Cardiac muscle cell (in vitro differentiated cells and primary cell): Measurements from ENCODE around the gene IRF4. TPM values are rescaled to one million over a fixed set of nuclear protein-coding genes. Genes with fewer than 3 reads are reported as not detected.

Experiments
- DNase-seq, 2 donors: peaks; one replicate each; pipeline versions ENCODE4 v3.0.0 to v3.0.0-alpha.2; 2010 to 2017; ENCODE audit warnings: low read depth in 1 of 2, low spot score in 1 of 2
- H3K27ac ChIP-seq: fragments of 200-600 bp; sonication (generic); 2 replicates; pipeline ENCODE4 v1.5.1; 2016
- H3K27me3 ChIP-seq: fragments of 200-600 bp; sonication (generic); 2 replicates; pipeline ENCODE4 v1.6.0; 2016; ENCODE audit warnings: control low read depth
- H3K36me3 ChIP-seq: fragments of 200-600 bp; sonication (generic); 2 replicates; pipeline ENCODE4 v1.5.1; 2016; ENCODE audit warnings: control low read depth
- H3K4me1 ChIP-seq: fragments of 200-600 bp; sonication (generic); 2 replicates; pipeline ENCODE4 v1.8.1; 2017; ENCODE audit warnings: low read depth, mild to moderate bottlenecking, mixed run types
- H3K4me3 ChIP-seq: fragments of 200-600 bp; sonication (generic); 2 replicates; pipeline ENCODE4 v1.5.1; 2016; ENCODE audit warnings: mild to moderate bottlenecking
- H3K9me3 ChIP-seq: fragments of 200-600 bp; sonication (generic); 2 replicates; pipeline ENCODE4 v1.5.1; 2017; ENCODE audit warnings: low read depth, mild to moderate bottlenecking, control low read depth
- CTCF ChIP-seq: IDR thresholded peaks from 2 replicates; pipeline ENCODE4 v1.5.1; 2012; ENCODE audit warnings: low read depth, mild to moderate bottlenecking, low read length
- polyA plus RNA-seq: library from polyadenylated mRNA; unstranded; fragments of >200 nt; fragmentation: Nextera tagmentation; extraction: Ambion mirVana; gene quantifications from 2 replicates; pipeline ENCODE4 v1.2.1, GENCODE V29; 2016
- total RNA-seq: library from RNA; depleted of rRNA; stranded (reverse); fragments of >200 nt; gene quantifications from 2 replicates; pipeline ENCODE4 v1.2.3, GENCODE V29; 2016

The IRF4 gene
- total and polyA plus RNA-seq, 2 experiments from 2014 or later, result not detected

DNA sequence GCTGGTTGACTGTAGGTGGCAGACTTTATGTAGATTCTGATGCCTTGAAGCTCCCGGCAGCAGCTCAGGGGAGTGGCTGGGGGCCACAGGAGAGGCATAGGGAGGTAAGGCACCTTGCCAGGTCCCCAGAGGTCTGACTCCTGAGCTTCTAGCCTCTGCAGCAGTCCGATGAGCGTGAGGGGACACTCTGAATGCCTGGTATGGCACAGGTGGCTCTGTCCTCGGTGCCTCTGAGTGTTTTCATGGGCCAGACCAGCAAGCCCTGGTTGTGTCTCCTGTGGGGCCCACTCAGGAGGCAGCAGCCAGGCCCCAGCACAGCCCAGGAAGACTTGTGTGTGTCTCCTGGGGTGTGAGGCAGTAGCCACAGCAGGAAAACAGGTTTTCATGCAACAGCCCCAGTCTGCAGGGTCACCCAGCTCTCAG lies 39.7 kb upstream of the IRF4 start:
- DNase-seq, result no peak
- no peaks in the 10 kb centered on the region for H3K27me3 ChIP-seq
- no peak for TF ChIP-seq CTCF
- H3K4me3 ChIP-seq, result no peak overlapping the region
- H3K36me3 ChIP-seq, result no peaks in the 10 kb centered on the region
- H3K27ac ChIP-seq, result no peak overlapping the region
- no peaks in the 10 kb centered on the region for H3K4me1 ChIP-seq
- peaks cover 2% of the 10 kb centered on the region for H3K9me3 ChIP-seq

DNA sequence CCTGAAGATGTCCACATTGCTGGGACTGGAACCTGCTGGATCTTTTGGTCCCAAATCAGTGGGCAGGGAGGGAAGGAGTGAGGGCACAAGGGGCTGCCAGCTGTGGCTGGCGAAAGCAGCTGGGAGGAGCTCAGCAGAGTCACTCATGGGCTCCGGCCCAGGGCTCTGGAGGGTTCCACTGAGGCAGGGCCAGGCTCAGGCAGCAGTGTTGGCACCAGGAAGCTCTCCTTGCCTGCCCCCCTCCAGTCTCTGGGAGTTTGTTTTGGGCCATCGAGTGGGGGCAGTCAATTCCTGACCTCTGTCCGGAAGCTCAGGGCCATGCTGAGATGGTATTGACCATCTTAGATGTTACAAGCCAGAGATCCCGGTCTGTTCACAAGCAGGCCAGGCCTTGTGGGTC lies 39.1 kb upstream of the IRF4 start:
- no peak for DNase-seq
- no peaks in the 10 kb centered on the region for H3K4me1 ChIP-seq
- H3K9me3 ChIP-seq, result peaks cover 2% of the 10 kb centered on the region
- no peak overlapping the region for H3K27ac ChIP-seq
- no peak for TF ChIP-seq CTCF
- H3K27me3 ChIP-seq, result no peaks in the 10 kb centered on the region
- H3K36me3 ChIP-seq, result no peaks in the 10 kb centered on the region
- H3K4me3 ChIP-seq, result no peak overlapping the region

DNA sequence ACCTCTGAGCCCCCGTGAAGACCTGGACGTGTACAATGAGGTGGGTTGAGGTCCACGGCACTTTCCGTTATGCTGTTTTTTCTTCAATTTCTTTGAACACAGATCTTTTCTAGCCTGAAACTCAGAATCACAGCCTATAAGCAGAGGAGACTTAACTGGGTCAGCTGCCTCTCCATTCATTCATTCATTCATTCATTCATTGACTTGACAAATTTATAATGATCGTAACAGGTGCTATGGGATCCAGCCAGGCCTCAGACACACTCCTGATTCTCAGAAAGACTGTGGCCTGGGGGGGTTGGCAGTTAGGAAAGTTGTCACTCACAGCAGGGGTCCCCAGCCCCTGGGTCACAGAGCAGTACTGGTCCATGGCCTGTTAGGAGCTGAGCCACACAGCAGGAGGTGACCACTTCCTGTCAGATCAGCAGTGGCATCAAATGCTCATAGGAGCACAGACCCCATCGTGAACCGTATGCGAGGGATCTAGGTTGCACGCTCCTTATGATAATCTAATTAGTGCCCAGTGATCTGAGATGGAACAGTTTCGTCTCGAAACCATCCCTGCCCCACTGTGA lies 38.6 kb upstream of the IRF4 start:
- peaks cover 2% of the 10 kb centered on the region for H3K9me3 ChIP-seq
- TF ChIP-seq CTCF, result no peak
- no peaks in the 10 kb centered on the region for H3K36me3 ChIP-seq
- H3K27ac ChIP-seq, result no peak overlapping the region
- no peaks in the 10 kb centered on the region for H3K4me1 ChIP-seq
- H3K27me3 ChIP-seq, result no peaks in the 10 kb centered on the region
- DNase-seq, result no peak
- no peak overlapping the region for H3K4me3 ChIP-seq

DNA sequence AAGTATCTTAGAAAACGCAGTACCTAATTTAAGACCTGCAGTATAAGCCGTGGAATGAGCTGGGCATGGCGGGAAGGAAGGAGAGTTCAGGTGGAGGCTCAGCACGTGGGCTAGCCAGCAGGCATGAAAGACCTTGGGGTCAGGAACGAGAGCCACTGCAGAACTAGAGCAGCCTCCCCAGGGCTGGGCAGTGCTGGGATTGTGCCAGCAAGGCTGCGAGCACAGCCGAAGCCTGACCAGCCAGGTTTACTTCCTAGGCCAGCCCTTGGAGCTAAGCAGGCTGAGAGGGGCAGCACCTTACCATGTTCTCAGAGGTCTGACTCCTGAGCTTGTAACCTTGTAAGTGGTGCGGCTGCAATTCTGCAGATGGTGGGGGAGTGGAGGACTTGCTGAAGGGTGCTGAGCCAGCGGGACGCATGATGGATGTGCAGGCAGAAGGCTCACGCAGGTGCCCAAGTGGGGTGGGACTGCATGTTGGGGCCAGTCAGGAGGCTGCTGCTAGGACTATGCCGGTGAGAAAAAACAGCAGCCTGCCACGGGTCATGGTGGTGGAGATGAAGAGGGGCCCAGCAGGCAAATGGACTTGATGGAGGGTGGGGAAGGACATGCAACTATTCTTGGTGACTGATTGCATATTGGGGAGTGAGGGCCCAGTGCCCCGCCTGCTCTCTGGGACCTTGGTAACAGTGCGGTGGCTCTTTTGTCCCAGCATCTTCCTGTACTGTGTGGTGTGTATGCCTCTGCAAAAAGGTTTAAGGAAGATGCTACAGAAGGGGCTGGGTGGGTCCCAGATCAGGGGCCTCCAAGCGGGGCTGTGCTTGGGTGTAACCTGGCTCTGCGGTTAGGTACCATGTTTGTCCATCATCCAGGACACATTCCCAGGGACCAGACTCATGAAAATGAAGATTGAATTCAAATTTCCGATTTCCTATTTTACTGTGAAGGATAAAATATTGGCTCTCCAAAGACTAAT lies 37.6 kb upstream of the IRF4 start:
- no peak for TF ChIP-seq CTCF
- no peaks in the 10 kb centered on the region for H3K27me3 ChIP-seq
- no peaks in the 10 kb centered on the region for H3K36me3 ChIP-seq
- H3K9me3 ChIP-seq, result peaks cover 2% of the 10 kb centered on the region
- no peak for DNase-seq
- no peaks in the 10 kb centered on the region for H3K4me1 ChIP-seq
- no peak overlapping the region for H3K27ac ChIP-seq
- no peak overlapping the region for H3K4me3 ChIP-seq

- DNase-seq, result no peak
- Histone ChIP-seq H3K4me3 (no peak overlapping the region), H3K27ac (no peak overlapping the region), H3K27me3 (no peaks in the 10 kb centered on the region), H3K4me1 (no peaks in the 10 kb centered on the region), H3K9me3 (peaks cover 2% of the 10 kb centered on the region), H3K36me3 (no peaks in the 10 kb centered on the region)
- no peak for TF ChIP-seq CTCF
Observed at GRCh38 chr6:354631-355280, 36.8 kb upstream of the IRF4 start.
